Spleen (tissue), 11 donors: Measurements from ENCODE around the gene IL2. TPM values are rescaled to one million over a fixed set of nuclear protein-coding genes. Genes with fewer than 3 reads are reported as not detected.

Source experiments
- DNase-seq: peaks from one replicate; pipeline ENCODE4 v3.0.0-alpha.2; 2020
- H3K27ac ChIP-seq, 8 donors: fragments of 200-600 bp; sonication (generic) in 7 of 8; 1 replicate in 4 of 8; 2 replicates in 4 of 8; pipeline versions ENCODE4 v1.5.0 to v1.8.0; 2016 to 2021; ENCODE audit warnings: inconsistent platforms in 4 of 8, mild to moderate bottlenecking in 4 of 8, moderate library complexity in 1 of 8
- H3K27me3 ChIP-seq, 7 donors: fragments of 200-600 bp; sonication (generic) in 6 of 7; replicated peaks in 1 of 7; 1 replicate in 4 of 7; 2 replicates in 3 of 7; pipeline versions ENCODE4 v1.5.0 to v1.8.0; 2016 to 2021; ENCODE audit warnings: inconsistent platforms in 3 of 7, mild to moderate bottlenecking in 1 of 7
- H3K36me3 ChIP-seq, 6 donors: fragments of 200-600 bp; sonication (generic) in 5 of 6; 1 replicate in 4 of 6; 2 replicates in 2 of 6; pipeline versions ENCODE4 v1.5.0 to v1.8.0; 2016 to 2021; ENCODE audit warnings: inconsistent platforms in 2 of 6
- H3K4me1 ChIP-seq, 6 donors: fragments of 200-600 bp; sonication (generic) in 5 of 6; 1 replicate in 3 of 6; 2 replicates in 3 of 6; pipeline versions ENCODE4 v1.5.0 to v1.8.0; 2016 to 2021; ENCODE audit warnings: inconsistent platforms in 3 of 6
- H3K4me3 ChIP-seq, 8 donors: fragments of 200-600 bp; sonication (generic) in 7 of 8; 1 replicate in 4 of 8; 2 replicates in 4 of 8; pipeline versions ENCODE4 v1.5.0 to v1.8.0; 2016 to 2021; ENCODE audit warnings: inconsistent platforms in 4 of 8, mild to moderate bottlenecking in 4 of 8, moderate library complexity in 2 of 8
- H3K9me3 ChIP-seq, 8 donors: fragments of 200-600 bp; sonication (generic) in 7 of 8; 1 replicate in 4 of 8; 2 replicates in 4 of 8; pipeline versions ENCODE4 v1.5.0 to v1.8.0; 2016 to 2021; ENCODE audit warnings: inconsistent platforms in 4 of 8
- CTCF ChIP-seq, 11 experiments: fragments of 200-600 bp in 7 of 11; fragments of 450-650 bp in 4 of 11; sonication (generic) in 4 of 11; IDR thresholded peaks in 8 of 11; conservative IDR thresholded peaks in 3 of 11; 1 replicate in 7 of 11; 2 replicates in 4 of 11; pipeline versions ENCODE4 v1.4.0 to v1.8.0; 2016 to 2021; ENCODE audit warnings: antibody characterized with exemption in 11 of 11, inconsistent platforms in 4 of 11, mild to moderate bottlenecking in 1 of 11
- POLR2A ChIP-seq, 3 donors: fragments of 450-650 bp; IDR thresholded peaks; one replicate each; pipeline ENCODE4 v1.5.1; 2017; ENCODE audit warnings: antibody characterized with exemption in 3 of 3, mild to moderate bottlenecking in 1 of 3
- POLR2AphosphoS5 ChIP-seq, 3 donors: sonication (generic); formaldehyde crosslinking; IDR thresholded peaks; one replicate each; pipeline ENCODE4 v1.5.1; 2017; ENCODE audit warnings: antibody characterized with exemption in 3 of 3
- WGBS, 5 donors: extraction: QIAGEN DNeasy Blood & Tissue Kit in 3 of 5; methylation state at CpG; one replicate each; pipeline versions ENCODE4 v1.1.5 to v1.1.7; 2013 to 2018; 5-methylcytosine and 5-hydroxymethylcytosine counted together
- intact Hi-C: fragments of 100-400 bp; cut with DNase I; formaldehyde crosslinking; loops from one replicate; pipeline ENCODE4 v1.15.0; 2023; ENCODE audit warnings: low total_unique reads
- polyA plus RNA-seq, 3 donors: library from polyadenylated mRNA; stranded (reverse); fragments of 200-250 nt; gene quantifications; one replicate each; pipeline ENCODE4 v1.2.1, GENCODE V29; 2013
- total RNA-seq, 7 donors: library from RNA; depleted of rRNA in 3 of 7; stranded (reverse); fragments of >200 nt in 3 of 7; fragmentation: NEBNext Ultra II Directional in 4 of 7; extraction: Animal tissue kit (Norgen Biotek cat#: 25700) in 4 of 7; gene quantifications; one replicate each; pipeline versions ENCODE4 v1.1.0 to v1.2.1, GENCODE V29; 2016 to 2021
- donor health status: healthy with polysubstance abuse.
- donor health status: DM: no; HTN: no; CAD: no; lungs with moderate emphysema.
- donor health status: DM: no; HTN: no; CAD: no.
- donor health status: Bipolar disorder and iron deficiency.
- donor health status: healthy.
- donor health status: DM: no; HTN: no; CAD: no.
- donor health status: DM: yes; HTN: yes; CAD: no.

Gene IL2
- total and polyA plus RNA-seq, 10 donors: 0.24 to 0.32 (median 0.27) TPM; not detected in 7

GRCh38 chr4:122434285-122434684 is 22.2 kb downstream of the IL2 start:
- WGBS, 5 donors: 68 to 75% (median 72%) methylated on average over 3 of the region's 3 CpGs
- TF ChIP-seq CTCF (IDR thresholded peaks at IDR 0.05 in 8 of 11, conservative IDR thresholded peaks at IDR 0.05 in 3 of 11) (no peak), POLR2A (IDR thresholded peaks at IDR 0.05) (no peak), POLR2AphosphoS5 (IDR thresholded peaks at IDR 0.05) (no peak)
- Histone ChIP-seq H3K4me1 (no peaks in the 10 kb centered on the region), H3K36me3 (no peaks in the 10 kb centered on the region), H3K4me3 (no peak overlapping the region), H3K27me3 (no peaks in the 10 kb centered on the region), H3K27ac (no peak overlapping the region), H3K9me3 (no peaks in the 10 kb centered on the region)
- no peak for DNase-seq
- intact Hi-C loops: no loop called here

DNA sequence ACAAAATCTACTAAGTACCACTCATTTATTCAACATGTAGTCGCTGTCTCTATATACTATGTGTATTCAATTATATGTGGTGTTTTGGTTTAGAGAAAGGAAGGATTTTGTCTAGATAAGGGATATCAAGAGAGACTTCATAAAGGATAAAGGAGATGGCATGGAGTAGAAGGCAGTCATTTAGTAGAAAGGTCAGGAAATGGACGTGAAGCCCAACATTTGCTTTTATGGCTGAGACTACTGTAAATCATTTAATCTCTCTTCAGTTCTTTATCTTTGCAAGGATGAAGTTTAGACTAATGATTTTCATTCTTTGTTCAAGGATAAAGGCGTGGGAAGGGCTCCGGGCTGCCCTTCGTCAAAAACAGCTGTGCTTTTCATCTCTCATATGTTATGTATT is 25.2 kb downstream of the IL2 start:
- TF ChIP-seq POLR2A (IDR thresholded peaks at IDR 0.05) (no peak), POLR2AphosphoS5 (IDR thresholded peaks at IDR 0.05) (no peak), CTCF (IDR thresholded peaks at IDR 0.05 in 8 of 11, conservative IDR thresholded peaks at IDR 0.05 in 3 of 11) (no peak)
- intact Hi-C loops: no loop called here
- H3K36me3 ChIP-seq: no peaks in the 10 kb centered on the region
- H3K27ac ChIP-seq: no peak overlapping the region
- 67 to 79% (median 73%) methylated on average over 5 of the region's 5 CpGs for WGBS, 5 donors
- H3K27me3 ChIP-seq: no peaks in the 10 kb centered on the region
- no peaks in the 10 kb centered on the region for H3K4me1 ChIP-seq
- DNase-seq: no peak
- H3K9me3 ChIP-seq: no peaks in the 10 kb centered on the region
- no peak overlapping the region for H3K4me3 ChIP-seq

- intact Hi-C loops: no loop called here
- no peaks in the 10 kb centered on the region for H3K4me1 ChIP-seq
- peaks cover 0 to 14% (median 7%) of the 10 kb centered on the region in 8 donors for H3K9me3 ChIP-seq
- H3K36me3 ChIP-seq: no peaks in the 10 kb centered on the region
- TF ChIP-seq POLR2AphosphoS5 (IDR thresholded peaks at IDR 0.05) (no peak), CTCF (IDR thresholded peaks at IDR 0.05 in 8 of 11, conservative IDR thresholded peaks at IDR 0.05 in 3 of 11) (no peak), POLR2A (IDR thresholded peaks at IDR 0.05) (no peak)
- no peak overlapping the region for H3K27ac ChIP-seq
- no peaks in the 10 kb centered on the region for H3K27me3 ChIP-seq
- H3K4me3 ChIP-seq: no peak overlapping the region
- DNase-seq: no peak
These were observed 33.3 kb downstream of the IL2 start for GRCh38 chr4:122423246-122423645.

- Histone ChIP-seq H3K9me3 (no peaks in the 10 kb centered on the region), H3K4me3 (no peak overlapping the region), H3K4me1 (no peaks in the 10 kb centered on the region), H3K36me3 (no peaks in the 10 kb centered on the region), H3K27ac (no peak overlapping the region), H3K27me3 (no peaks in the 10 kb centered on the region)
- no peak for TF ChIP-seq POLR2A (IDR thresholded peaks at IDR 0.05)
- TF ChIP-seq POLR2AphosphoS5 (IDR thresholded peaks at IDR 0.05): no peak
- TF ChIP-seq CTCF (IDR thresholded peaks at IDR 0.05 in 8 of 11, conservative IDR thresholded peaks at IDR 0.05 in 3 of 11): no peak
- WGBS, 5 donors: 32 to 53% (median 45%) methylated on average over 3 of the region's 3 CpGs
- intact Hi-C loops: no loop called here
- DNase-seq: no peak
These were observed 44.0 kb downstream of the IL2 start for GRCh38 chr4:122412547-122412946.
